ENCODE data around the gene PIM3. TPM values are rescaled to one million over a fixed set of nuclear protein-coding genes. Genes with fewer than 3 reads are reported as not detected.

The PIM3 gene
- total and polyA plus RNA-seq, 4 donors = 14.5 to 44.0 (median 28.1) TPM

GRCh38 chr22:49969751-49970527 lies 9.4 kb downstream of the PIM3 start (continued):
- no peak for TF ChIP-seq MAX (IDR thresholded peaks at IDR 0.05)

- Histone ChIP-seq H3K9me3 (ENCODE audit: control insufficient read depth in 4 of 4, low read length in 3 of 4) (no peaks in the 10 kb centered on the region), H3K4me3 (ENCODE audit: low read depth in 1 of 3, low read length in 3 of 3) (peak overlapping the region in 1 of 3 donors; percentile 77), H3K36me3 (ENCODE audit: control insufficient read depth in 4 of 4, insufficient read depth in 3 of 4, low read depth in 1 of 4, low read length in 3 of 4) (no peaks in the 10 kb centered on the region), H3K9ac (ENCODE audit: low read depth in 1 of 2, low read length in 2 of 2) (no peak overlapping the region), H3K27me3 (ENCODE audit: control insufficient read depth in 4 of 4, insufficient read depth in 4 of 4, low read length in 3 of 4) (no peaks in the 10 kb centered on the region), H3K4me1 (ENCODE audit: control insufficient read depth in 4 of 4, insufficient read depth in 4 of 4, low read length in 3 of 4) (peaks cover 24 to 58% (median 43%) of the 10 kb centered on the region in 4 donors), H3K27ac (ENCODE audit: low read depth in 1 of 2, low read length in 2 of 2) (peak overlapping the region; percentile 95 to 99)
- WGBS = 6% methylated on average over 32 of the region's 32 CpGs
- peak; percentile 71 for DNase-seq (ENCODE audit: low spot score)
- no peak for TF ChIP-seq CTCF (IDR thresholded peaks at IDR 0.05; ENCODE audit: low read depth, low read length, missing input control)
- TF ChIP-seq HNF4A (conservative IDR thresholded peaks at IDR 0.05) = peak; percentile 58 to 84
- TF ChIP-seq RXRA (IDR thresholded peaks at IDR 0.05) = peak; percentile 80 to 92
- peak; percentile 98 for TF ChIP-seq ATF3 (IDR thresholded peaks at IDR 0.05)
- no peak for TF ChIP-seq HNF4G (IDR thresholded peaks at IDR 0.05)
- peak; percentile 96 for TF ChIP-seq MAX (IDR thresholded peaks at IDR 0.05)
- no peak for TF ChIP-seq NR2F2 (IDR thresholded peaks at IDR 0.05)
- peak; percentile 95 for TF ChIP-seq ZBTB33 (IDR thresholded peaks at IDR 0.05)
- TF ChIP-seq YY1 (IDR thresholded peaks at IDR 0.05) = peak; percentile 76
- TF ChIP-seq GABPA (IDR thresholded peaks at IDR 0.05 in 1 of 2, conservative IDR thresholded peaks at IDR 0.05 in 1 of 2) = no peak
- TF ChIP-seq SP1 (IDR thresholded peaks at IDR 0.05) = peak; percentile 73
- TF ChIP-seq FOXA1 (IDR thresholded peaks at IDR 0.05) = peak; percentile 75
- peak; percentile 86 for TF ChIP-seq REST (IDR thresholded peaks at IDR 0.05)
- TF ChIP-seq TAF1 (conservative IDR thresholded peaks at IDR 0.05) = peak; percentile 59
- peak; percentile 48 for TF ChIP-seq FOXA2 (IDR thresholded peaks at IDR 0.05)
- TF ChIP-seq EGR1 (IDR thresholded peaks at IDR 0.05; ENCODE audit: low read depth in 2 of 2) = peak in 1 of 2 donors; percentile 78
- peak; percentile 99 for TF ChIP-seq JUND (IDR thresholded peaks at IDR 0.05)
- TF ChIP-seq RAD21 (IDR thresholded peaks at IDR 0.05) = peak in 1 of 2 donors; percentile 24
These were observed 10.1 kb downstream of the PIM3 start for GRCh38 chr22:49970528-49971231.
